HG02981 (cell line): ENCODE measurements around the gene MMS22L.

Experiments
- ATAC-seq: cut with Tn5 transposase; IDR thresholded peaks from one replicate; pipeline ENCODE4 v1.9.1; 2021; ENCODE audit warnings: mild to moderate bottlenecking, moderate library complexity; ENCODE audit not compliant: unreplicated experiment

MMS22L gene

DNA sequence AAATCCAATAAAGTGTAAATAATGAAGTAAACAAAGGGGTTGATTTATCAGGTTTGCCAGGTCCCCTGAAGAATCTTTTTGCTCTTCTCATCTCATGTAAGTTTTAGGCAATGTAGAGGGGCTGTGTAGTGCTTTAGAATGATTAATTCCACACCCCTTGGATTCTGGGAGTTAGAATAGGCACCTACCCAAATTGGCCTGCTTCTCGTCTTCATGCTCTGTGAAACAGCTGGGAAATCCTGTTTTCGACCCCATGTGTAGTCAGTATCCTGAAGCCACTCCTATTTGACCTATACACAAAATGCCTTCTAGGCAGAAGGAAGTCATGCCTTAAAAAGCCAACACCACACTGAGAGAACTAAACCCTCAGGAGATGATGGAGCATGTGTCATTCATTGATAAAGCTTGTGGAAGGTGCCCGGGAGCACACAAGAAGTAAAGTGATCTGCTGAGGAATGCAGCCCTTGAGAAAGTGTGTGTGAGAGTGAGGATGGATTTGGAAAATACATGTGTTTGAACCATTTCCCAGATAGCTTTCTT is 187.6 kb downstream of the MMS22L start:
- ATAC-seq: no peak

DNA sequence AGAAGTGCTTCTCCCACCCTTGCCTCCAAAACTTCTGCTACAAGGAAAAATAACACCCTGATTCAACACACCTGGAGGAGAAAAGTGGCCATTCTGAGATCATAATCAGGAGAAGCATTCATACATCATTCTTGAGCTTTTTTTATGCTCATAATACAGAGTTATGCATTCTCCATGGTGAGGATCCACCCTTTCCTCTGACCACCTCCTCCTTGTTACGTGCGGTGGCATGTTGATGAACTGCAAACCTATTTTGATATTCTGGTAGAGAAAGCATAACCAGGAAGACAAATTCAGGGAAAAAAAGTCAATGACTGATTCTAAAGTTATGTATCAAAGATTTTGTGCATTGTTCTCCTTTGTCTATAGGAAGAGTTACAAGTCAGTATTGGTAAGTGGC is 188.6 kb downstream of the MMS22L start:
- ATAC-seq: no peak

DNA sequence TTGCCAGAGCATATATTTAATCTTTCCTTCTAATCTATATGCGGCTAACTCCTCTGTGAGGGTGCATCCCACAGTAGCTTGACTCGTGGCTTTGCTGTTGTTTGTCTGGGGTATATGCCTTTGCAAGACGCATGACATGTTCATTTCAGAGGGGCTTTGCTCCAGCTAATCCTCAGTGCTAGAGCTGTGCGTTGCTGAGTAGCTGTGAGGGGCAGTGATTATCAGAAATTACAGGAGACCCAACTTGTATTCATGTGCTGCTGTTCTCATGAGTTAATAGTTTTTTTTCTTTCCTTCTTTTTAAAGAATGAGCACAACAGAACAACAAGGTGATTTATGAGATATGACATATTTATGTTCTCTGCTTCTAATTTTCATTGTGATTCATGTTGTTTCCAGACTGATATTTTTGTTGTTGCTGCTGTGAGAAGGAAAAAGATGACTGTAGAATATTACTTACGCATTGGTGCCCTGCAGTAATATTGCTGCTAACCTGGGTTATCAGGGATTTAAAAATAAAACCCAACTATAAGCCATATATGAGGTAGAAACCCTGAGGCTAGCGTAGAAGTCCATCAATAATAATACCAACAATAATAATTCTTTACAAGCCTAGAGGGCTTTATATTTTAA is 190.2 kb downstream of the MMS22L start:
- no peak for ATAC-seq
